Neural crest cell (in vitro differentiated cells): Measurements from ENCODE around the gene LAGE3. TPM values are rescaled to one million over a fixed set of nuclear protein-coding genes. Genes with fewer than 3 reads are reported as not detected.

Source experiments
- DNase-seq: peaks from one replicate; pipeline ENCODE4 v3.0.0; 2021; ENCODE audit warnings: low read depth, mixed read lengths, low spot score
- H3K27ac Mint-ChIP-seq: one replicate; pipeline ENCODE4 v1.8.0; 2021; ENCODE audit warnings: mild to moderate bottlenecking, mixed read lengths; ENCODE audit not compliant: unreplicated experiment
- H3K27me3 Mint-ChIP-seq: 2 replicates; pipeline ENCODE4 v1.8.0; 2021; ENCODE audit warnings: low read depth, mild to moderate bottlenecking, mixed read lengths
- H3K36me3 Mint-ChIP-seq: 2 replicates; pipeline ENCODE4 v1.8.0; 2021; ENCODE audit warnings: low read depth, mild to moderate bottlenecking, mixed read lengths
- H3K4me1 Mint-ChIP-seq: 2 replicates; pipeline ENCODE4 v1.8.0; 2021; ENCODE audit warnings: mixed read lengths
- H3K4me3 Mint-ChIP-seq: one replicate; pipeline ENCODE4 v1.8.0; 2021; ENCODE audit warnings: mild to moderate bottlenecking, mixed read lengths
- H3K9me3 Mint-ChIP-seq: 2 replicates; pipeline ENCODE4 v1.8.0; 2021; ENCODE audit warnings: mixed read lengths
- CTCF ChIP-seq: fragments of 200-600 bp; sonication (generic); conservative IDR thresholded peaks from 2 replicates; pipeline ENCODE4 v1.5.0; 2021; ENCODE audit warnings: antibody characterized with exemption, mild to moderate bottlenecking
- total RNA-seq: library from RNA; stranded (reverse); gene quantifications from 2 replicates; pipeline ENCODE4 v1.2.1, GENCODE V29; 2021

LAGE3 gene
- total RNA-seq, 1 donor from 2014 or later, result 22.6 TPM

- Mint-ChIP-seq H3K27ac (no peak overlapping the region), H3K36me3 (peaks cover 13% of the 10 kb centered on the region), H3K4me3 (peak overlapping the region; percentile 31), H3K9me3 (no peaks in the 10 kb centered on the region), H3K4me1 (peaks cover 23% of the 10 kb centered on the region), H3K27me3 (no peaks in the 10 kb centered on the region)
- no peak for TF ChIP-seq CTCF
- no peak for DNase-seq
Measured at GRCh38 chrX:154434394-154435168, 44.5 kb downstream of the LAGE3 start.

DNA sequence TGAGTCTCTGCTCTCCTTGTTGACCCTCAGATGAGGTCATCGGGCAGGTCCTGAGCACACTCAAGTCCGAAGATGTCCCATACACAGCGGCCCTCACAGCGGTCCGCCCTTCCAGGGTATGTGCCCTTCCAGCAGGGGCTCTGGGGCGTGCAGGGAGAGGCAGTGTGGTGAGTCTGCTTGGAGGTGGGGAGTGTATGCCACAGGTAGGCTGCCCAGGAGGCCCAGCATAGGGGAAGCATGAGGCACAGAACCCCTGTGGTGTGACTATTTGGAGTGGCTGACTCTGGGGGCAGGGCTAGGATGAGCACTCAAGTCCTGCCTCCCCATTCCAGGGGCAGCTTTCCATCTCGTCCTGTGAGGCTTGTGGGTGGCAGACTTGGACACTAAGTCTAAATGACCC, 45.5 kb downstream of the LAGE3 start:
- Mint-ChIP-seq H3K36me3 (peaks cover 15% of the 10 kb centered on the region), H3K27ac (no peak overlapping the region), H3K4me1 (peaks cover 29% of the 10 kb centered on the region), H3K9me3 (no peaks in the 10 kb centered on the region), H3K4me3 (peak overlapping the region; percentile 67), H3K27me3 (no peaks in the 10 kb centered on the region)
- no peak for TF ChIP-seq CTCF
- DNase-seq, result no peak

GRCh38 chrX:154432210-154432609, 46.9 kb downstream of the LAGE3 start:
- Mint-ChIP-seq H3K9me3 (no peaks in the 10 kb centered on the region), H3K27me3 (no peaks in the 10 kb centered on the region)
- no peak for TF ChIP-seq CTCF

DNA sequence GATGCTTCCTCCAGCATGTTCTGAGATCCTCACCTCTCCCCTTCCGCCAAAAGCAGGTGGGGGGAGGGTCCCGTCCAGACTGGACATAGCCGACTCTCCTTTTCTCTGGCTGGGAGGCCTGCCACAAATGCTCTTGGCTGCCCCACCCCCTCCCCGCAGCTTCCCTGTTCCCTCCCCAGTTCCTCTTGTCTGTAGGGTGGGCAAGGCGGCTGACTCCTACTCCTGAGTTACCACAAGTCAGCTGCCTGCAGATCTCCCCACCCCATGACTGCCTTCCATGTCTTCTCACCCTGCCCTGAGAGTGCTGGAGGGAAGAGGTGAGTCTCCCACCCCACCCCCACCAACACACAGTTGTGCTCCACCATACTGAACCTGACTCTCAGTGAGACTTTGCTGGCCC, 47.7 kb downstream of the LAGE3 start:
- TF ChIP-seq CTCF, result no peak
- no peak overlapping the region for H3K27ac Mint-ChIP-seq
- no peaks in the 10 kb centered on the region for H3K9me3 Mint-ChIP-seq

More at GRCh38 chrX:154432210-154432609, 46.9 kb downstream of the LAGE3 start:
- Mint-ChIP-seq H3K27ac (no peak overlapping the region), H3K4me1 (peaks cover 27% of the 10 kb centered on the region), H3K4me3 (no peak overlapping the region), H3K36me3 (peaks cover 15% of the 10 kb centered on the region)
- no peak for DNase-seq

GRCh38 chrX:154430916-154431315, 48.2 kb downstream of the LAGE3 start:
- Mint-ChIP-seq H3K27me3 (no peaks in the 10 kb centered on the region), H3K4me1 (peaks cover 22% of the 10 kb centered on the region), H3K36me3 (peaks cover 15% of the 10 kb centered on the region), H3K9me3 (no peaks in the 10 kb centered on the region), H3K27ac (no peak overlapping the region), H3K4me3 (peak overlapping the region; percentile 69)
- no peak for TF ChIP-seq CTCF
- DNase-seq, result no peak

More for the DNA sequence above, 47.7 kb downstream of the LAGE3 start:
- DNase-seq, result no peak
- peaks cover 26% of the 10 kb centered on the region for H3K4me1 Mint-ChIP-seq
- H3K36me3 Mint-ChIP-seq, result peaks cover 15% of the 10 kb centered on the region
- peak overlapping the region; percentile 61 for H3K4me3 Mint-ChIP-seq
- H3K27me3 Mint-ChIP-seq, result no peaks in the 10 kb centered on the region
